GM12872 (cell line): ENCODE measurements around the gene MBD3L2.

ENCODE experiments used
- CTCF ChIP-seq: IDR thresholded peaks from 3 replicates; pipeline ENCODE4 v1.5.1; 2011; ENCODE audit warnings: low read depth, mild to moderate bottlenecking, low read length, moderate library complexity; ENCODE audit not compliant: insufficient read depth

Gene MBD3L2

GRCh38 chr19:7072541-7072940 lies 23.4 kb downstream of the MBD3L2 start:
- TF ChIP-seq CTCF: no peak

- no peak for TF ChIP-seq CTCF
These were observed 25.7 kb downstream of the MBD3L2 start for GRCh38 chr19:7074705-7075282.

- no peak for TF ChIP-seq CTCF
These were observed 27.0 kb downstream of the MBD3L2 start for GRCh38 chr19:7076151-7076550.

GRCh38 chr19:7078008-7078407 lies 28.9 kb downstream of the MBD3L2 start:
- TF ChIP-seq CTCF: no peak

GRCh38 chr19:7083076-7083956 lies 34.2 kb downstream of the MBD3L2 start:
- TF ChIP-seq CTCF: no peak

GRCh38 chr19:7088999-7089398 lies 39.9 kb downstream of the MBD3L2 start:
- no peak for TF ChIP-seq CTCF

GRCh38 chr19:7098096-7098495 lies 49.0 kb downstream of the MBD3L2 start:
- TF ChIP-seq CTCF: no peak
